ENCODE data around the gene DRICH1. TPM values are rescaled to one million over a fixed set of nuclear protein-coding genes. Genes with fewer than 3 reads are reported as not detected.
"Not testable (repeated sequence)": the region's sequence is repeated elsewhere in the genome, so short reads cannot be mapped to it uniquely, and the experiment has no call there.

The DRICH1 gene
- total RNA-seq, 1 experiment from 2014 or later: not detected

DNA sequence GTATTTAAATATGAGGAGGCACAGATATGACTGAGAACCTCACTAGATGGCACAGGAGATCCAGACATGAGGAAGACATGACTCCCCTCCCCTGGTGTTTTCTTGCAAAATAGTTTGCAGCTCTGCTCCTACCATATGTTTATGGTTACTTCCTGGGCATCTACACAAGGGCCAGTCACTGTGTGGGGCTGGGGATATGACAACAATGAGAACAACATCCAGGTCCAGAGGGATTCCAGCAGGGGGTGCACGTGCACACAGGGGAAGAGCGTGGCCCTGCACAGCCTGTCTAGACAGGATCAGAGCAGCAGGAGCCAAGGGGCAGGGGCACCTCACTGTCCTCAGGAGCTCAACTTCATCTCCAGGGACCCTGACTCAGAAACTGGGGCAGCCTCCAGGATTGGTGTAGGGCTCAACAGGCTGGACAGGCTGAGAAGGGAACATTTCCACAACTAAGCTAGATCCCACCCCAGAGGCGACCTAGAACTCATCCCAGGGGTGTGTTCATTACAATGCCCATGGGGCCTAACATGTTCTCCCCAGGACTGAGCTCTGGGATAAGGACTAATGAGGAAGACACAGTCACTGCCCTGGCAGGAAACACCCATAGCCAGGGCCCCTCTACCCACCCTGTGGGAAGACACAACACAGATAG, 4.6 kb downstream of the DRICH1 start:
- not testable (repeated sequence) for H3K27ac ChIP-seq; H3K9me3 ChIP-seq (replicated peaks)
- DNase-seq (ENCODE audit: low read depth in 1 of 2, low spot score in 2 of 2): peak in 1 of 2 experiments; percentile 15

GRCh38 chr22:23626286-23626975, 5.7 kb downstream of the DRICH1 start:
- H3K27ac ChIP-seq: no peak overlapping the region
- no peaks in the 10 kb centered on the region for H3K36me3 ChIP-seq
- no peak for DNase-seq (ENCODE audit: low read depth in 1 of 2, low spot score in 2 of 2)
- no peak overlapping the region for H3K4me3 ChIP-seq
- peaks cover 6% of the 10 kb centered on the region; the same call in 1 of the 2 replicates for H3K27me3 ChIP-seq (replicated peaks)
- no peaks in the 10 kb centered on the region for H3K9me3 ChIP-seq (replicated peaks)
- H3K4me1 ChIP-seq (replicated peaks): no peaks in the 10 kb centered on the region

More for the DNA sequence above, 4.6 kb downstream of the DRICH1 start:
- not testable (repeated sequence) for H3K4me1 ChIP-seq (replicated peaks); H3K27me3 ChIP-seq (replicated peaks); H3K36me3 ChIP-seq; H3K4me3 ChIP-seq

DNA sequence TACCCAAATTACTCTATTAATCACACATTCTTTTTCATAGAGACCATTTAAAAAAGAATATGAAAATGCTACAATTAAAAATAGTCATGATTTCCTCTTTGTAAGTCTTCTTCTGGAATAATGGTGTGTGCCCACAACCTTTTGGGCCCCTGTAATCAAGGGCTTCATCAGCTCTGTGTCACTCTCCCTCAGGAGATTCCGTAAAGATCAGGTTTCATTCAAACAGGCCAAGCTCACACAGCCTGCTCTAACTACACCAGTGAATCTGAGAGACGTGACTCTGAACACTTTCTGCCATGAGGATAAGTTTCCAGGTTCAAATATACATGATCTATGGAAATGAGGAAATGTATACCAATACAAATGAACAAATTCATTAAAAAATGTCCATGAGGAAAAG, 9.5 kb downstream of the DRICH1 start:
- Histone ChIP-seq H3K4me1 (replicated peaks) (no peaks in the 10 kb centered on the region), H3K4me3 (no peak overlapping the region), H3K9me3 (replicated peaks) (no peaks in the 10 kb centered on the region), H3K27ac (no peak overlapping the region), H3K27me3 (replicated peaks) (peaks cover 6% of the 10 kb centered on the region; the same call in 1 of the 2 replicates), H3K36me3 (no peaks in the 10 kb centered on the region)
- no peak for DNase-seq (ENCODE audit: low read depth in 1 of 2, low spot score in 2 of 2)

DNA sequence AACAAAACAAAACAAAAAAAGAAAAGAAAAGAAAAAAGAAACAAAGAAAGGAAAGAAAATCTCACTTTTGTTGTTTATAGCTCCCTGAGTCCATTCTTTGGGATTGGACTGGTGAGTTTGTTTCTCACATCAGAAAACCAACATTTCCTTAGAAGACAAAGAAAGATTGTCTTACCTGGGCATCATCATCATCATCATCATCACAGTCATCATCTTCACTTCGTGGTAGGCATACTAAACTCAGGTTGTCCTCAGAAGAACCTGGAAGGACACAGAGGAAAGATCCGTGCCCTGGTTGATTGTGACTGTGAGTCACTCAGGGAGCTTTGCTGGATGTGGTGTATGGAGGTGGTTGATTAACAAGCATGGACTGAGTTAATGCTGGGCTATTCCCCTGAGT, 10.2 kb downstream of the DRICH1 start:
- not testable (repeated sequence) for H3K4me3 ChIP-seq; H3K4me1 ChIP-seq (replicated peaks); H3K27me3 ChIP-seq (replicated peaks); H3K27ac ChIP-seq; H3K9me3 ChIP-seq (replicated peaks); H3K36me3 ChIP-seq; DNase-seq (ENCODE audit: low read depth in 1 of 2, low spot score in 2 of 2)

DNA sequence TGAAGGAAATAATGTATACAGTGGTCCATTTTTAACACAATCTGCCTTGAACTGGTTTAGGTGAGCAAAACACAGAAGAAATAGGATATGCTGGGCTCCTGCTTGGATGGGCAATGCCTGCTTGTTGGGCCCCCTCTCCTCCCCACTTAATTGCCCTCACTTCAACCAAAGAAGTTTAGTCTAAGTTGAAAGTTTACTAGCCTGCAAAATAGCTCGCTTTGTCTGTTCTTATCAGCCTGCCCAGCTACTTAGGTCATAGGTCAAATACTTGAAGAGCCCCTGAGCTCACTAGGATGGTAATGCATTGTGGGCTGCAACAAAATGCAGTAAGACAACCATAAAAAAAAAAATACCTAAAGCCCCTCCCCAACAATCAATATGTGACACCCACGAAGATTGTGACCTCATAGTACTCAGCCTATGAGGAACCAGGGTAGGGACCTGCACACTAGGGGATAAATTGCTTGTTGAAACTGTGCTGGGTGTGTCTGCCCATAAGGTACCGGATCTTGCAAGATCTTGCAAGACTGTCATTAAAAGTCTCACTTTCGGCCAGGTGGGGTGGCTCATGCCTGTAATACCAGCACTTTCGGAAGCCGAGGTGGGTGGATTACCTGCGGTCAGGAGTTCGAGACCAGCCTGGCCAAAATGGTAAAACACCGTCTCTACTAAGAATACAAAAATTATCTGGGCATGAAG, 10.9 kb downstream of the DRICH1 start:
- DNase-seq (ENCODE audit: low read depth in 1 of 2, low spot score in 2 of 2): no peak
- no peak overlapping the region for H3K27ac ChIP-seq

DNA sequence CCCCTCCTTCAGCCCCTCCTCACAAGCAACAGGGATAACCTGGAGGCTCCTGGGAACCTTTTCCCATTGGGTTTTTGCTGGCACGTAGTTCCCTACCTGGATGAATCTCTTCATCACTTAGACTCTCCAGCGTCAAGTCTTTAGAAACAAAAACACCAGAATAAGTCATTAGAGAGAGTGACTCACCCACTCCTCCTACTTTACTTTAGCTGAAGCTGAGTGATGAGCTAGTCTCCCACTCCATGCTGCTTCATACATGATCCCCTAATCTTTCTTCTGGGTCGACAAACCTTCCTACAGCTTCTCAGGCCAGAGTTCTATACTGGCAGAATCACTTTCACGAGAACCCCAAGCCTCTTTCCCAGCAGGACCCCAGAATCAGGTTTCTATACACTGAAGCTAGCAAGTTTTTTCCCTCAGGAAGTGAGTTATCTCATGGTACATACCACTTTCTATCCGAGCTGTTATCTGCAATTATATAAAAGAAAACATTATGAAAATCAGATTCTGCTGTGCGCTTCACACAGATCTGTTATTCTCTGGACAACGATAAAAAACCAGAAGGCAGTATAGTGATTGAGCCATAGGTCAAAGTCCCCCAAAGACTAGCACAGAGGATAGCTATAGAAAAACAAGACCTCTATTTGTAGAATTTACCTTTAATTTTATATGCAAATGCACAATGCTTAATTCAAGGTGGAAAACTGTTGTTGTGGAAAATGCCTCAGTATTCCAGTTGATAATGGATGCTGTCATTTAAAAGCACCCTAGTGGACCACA, 18.7 kb downstream of the DRICH1 start:
- no peaks in the 10 kb centered on the region for H3K36me3 ChIP-seq
- DNase-seq (ENCODE audit: low read depth in 1 of 2, low spot score in 2 of 2): no peak
- no peaks in the 10 kb centered on the region for H3K9me3 ChIP-seq (replicated peaks)
- H3K4me3 ChIP-seq: no peak overlapping the region
- no peak overlapping the region for H3K27ac ChIP-seq
- H3K4me1 ChIP-seq (replicated peaks): no peaks in the 10 kb centered on the region
- peaks cover 3% of the 10 kb centered on the region for H3K27me3 ChIP-seq (replicated peaks)

More for the DNA sequence above, 10.9 kb downstream of the DRICH1 start:
- Histone ChIP-seq H3K9me3 (replicated peaks) (no peaks in the 10 kb centered on the region), H3K4me3 (no peak overlapping the region), H3K36me3 (no peaks in the 10 kb centered on the region), H3K4me1 (replicated peaks) (no peaks in the 10 kb centered on the region), H3K27me3 (replicated peaks) (peaks cover 6% of the 10 kb centered on the region; the same call in 1 of the 2 replicates)

DNA sequence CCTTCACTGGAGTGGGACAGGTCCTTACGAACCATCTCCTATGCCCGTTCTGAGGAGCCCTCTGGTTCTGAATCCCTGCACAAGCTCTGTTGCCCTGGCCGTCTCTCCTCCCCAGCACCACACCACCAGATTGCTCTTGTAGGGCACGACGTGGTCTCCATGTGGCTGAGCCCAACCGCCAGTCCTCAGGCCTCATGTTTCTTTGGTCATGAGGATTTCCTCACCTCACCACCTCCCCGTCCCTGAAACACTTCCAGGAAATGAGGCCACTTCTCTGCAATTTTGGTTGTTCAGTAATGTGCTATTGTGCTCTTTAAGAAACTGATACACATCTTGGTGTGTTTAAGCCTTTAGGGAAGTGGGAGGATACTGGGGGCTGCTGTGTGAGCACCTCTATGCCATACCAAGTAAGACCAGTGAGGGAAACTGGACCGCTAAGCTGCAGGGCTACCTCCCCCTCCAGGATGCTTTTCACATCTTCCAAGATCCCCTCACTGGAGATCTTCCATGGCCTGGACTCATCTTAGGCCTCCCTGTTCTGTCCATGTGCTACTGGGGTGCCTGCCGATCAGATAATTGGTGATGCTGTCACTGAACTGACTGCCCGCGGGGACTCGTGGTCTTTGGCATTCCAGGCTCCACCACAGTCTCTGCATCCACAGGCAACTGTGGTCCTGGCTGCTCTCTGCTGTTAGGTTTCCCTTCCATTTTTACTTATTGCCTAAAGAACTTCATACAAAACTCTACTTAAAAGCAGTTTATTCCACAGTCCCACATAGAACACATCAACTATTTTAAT, 21.9 kb downstream of the DRICH1 start:
- no peaks in the 10 kb centered on the region for H3K9me3 ChIP-seq (replicated peaks)
- no peak overlapping the region for H3K4me3 ChIP-seq
- peaks cover 3% of the 10 kb centered on the region for H3K27me3 ChIP-seq (replicated peaks)
- no peak overlapping the region for H3K27ac ChIP-seq
- no peaks in the 10 kb centered on the region for H3K36me3 ChIP-seq
- no peak for DNase-seq (ENCODE audit: low read depth in 1 of 2, low spot score in 2 of 2)
- no peaks in the 10 kb centered on the region for H3K4me1 ChIP-seq (replicated peaks)

GRCh38 chr22:23608583-23608982, 23.5 kb downstream of the DRICH1 start:
- DNase-seq (ENCODE audit: low read depth in 1 of 2, low spot score in 2 of 2): no peak
- Histone ChIP-seq H3K27me3 (replicated peaks) (peaks cover 3% of the 10 kb centered on the region), H3K4me1 (replicated peaks) (no peaks in the 10 kb centered on the region), H3K27ac (no peak overlapping the region), H3K4me3 (no peak overlapping the region), H3K9me3 (replicated peaks) (no peaks in the 10 kb centered on the region), H3K36me3 (no peaks in the 10 kb centered on the region)

GRCh38 chr22:23606204-23607131, 25.7 kb downstream of the DRICH1 start:
- no peak overlapping the region for H3K27ac ChIP-seq
- no peak for DNase-seq (ENCODE audit: low read depth in 1 of 2, low spot score in 2 of 2)
- no peak overlapping the region for H3K4me3 ChIP-seq
- H3K36me3 ChIP-seq: no peaks in the 10 kb centered on the region
- H3K4me1 ChIP-seq (replicated peaks): no peaks in the 10 kb centered on the region
- no peaks in the 10 kb centered on the region for H3K9me3 ChIP-seq (replicated peaks)
- H3K27me3 ChIP-seq (replicated peaks): peaks cover 3% of the 10 kb centered on the region; the same call in 1 of the 2 replicates

DNA sequence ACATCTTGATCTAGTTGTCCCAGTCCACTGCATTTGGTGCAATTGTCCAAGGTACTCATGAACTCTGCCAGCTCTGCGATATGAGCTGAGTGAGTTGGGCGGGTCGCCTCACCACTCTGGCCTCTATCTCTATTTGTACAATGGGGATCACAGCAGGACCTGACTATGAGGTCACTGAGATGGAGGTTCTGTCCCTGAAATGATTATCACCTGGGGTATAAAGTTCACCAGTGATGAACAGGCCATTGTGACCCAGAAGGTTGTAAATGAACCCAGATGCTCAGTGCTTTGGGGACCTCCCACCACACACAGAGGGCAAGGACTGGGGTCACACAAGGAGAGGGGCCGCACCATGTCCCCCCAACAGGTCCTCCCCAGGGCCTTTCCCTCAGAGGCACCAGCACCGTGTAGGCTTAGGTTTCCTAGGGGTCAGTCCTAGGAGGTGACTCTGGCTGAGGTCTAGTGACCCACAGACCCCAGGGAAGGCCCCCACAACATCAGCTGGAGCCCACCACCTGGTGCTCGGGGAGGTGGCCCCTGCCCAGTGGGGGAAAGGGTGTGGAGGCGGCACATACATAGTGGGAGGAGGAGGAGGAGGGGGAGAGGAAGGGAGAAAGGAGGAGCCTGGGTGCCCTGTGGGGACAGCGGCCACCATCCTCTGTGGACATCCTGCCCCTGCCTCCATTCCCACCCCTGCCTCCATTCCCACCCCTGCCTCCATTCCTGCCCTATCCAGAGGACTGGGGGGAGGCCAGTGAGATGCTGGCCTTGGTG, 27.0 kb downstream of the DRICH1 start:
- no peaks in the 10 kb centered on the region for H3K36me3 ChIP-seq
- no peak for DNase-seq (ENCODE audit: low read depth in 1 of 2, low spot score in 2 of 2)
- H3K4me3 ChIP-seq: no peak overlapping the region
- 0 out of 2 replicates have a peak, but pooled peaks cover 3% of the 10 kb centered on the region for H3K27me3 ChIP-seq (replicated peaks)
- no peak overlapping the region for H3K27ac ChIP-seq
- no peaks in the 10 kb centered on the region for H3K4me1 ChIP-seq (replicated peaks)
- no peaks in the 10 kb centered on the region for H3K9me3 ChIP-seq (replicated peaks)

GRCh38 chr22:23603266-23603665, 28.9 kb downstream of the DRICH1 start:
- Histone ChIP-seq H3K4me3 (no peak overlapping the region), H3K27ac (no peak overlapping the region), H3K9me3 (replicated peaks) (no peaks in the 10 kb centered on the region), H3K4me1 (replicated peaks) (no peaks in the 10 kb centered on the region), H3K36me3 (no peaks in the 10 kb centered on the region), H3K27me3 (replicated peaks) (0 out of 2 replicates have a peak, but pooled peaks cover 3% of the 10 kb centered on the region)
- no peak for DNase-seq (ENCODE audit: low read depth in 1 of 2, low spot score in 2 of 2)
